HG03066 (cell line): ENCODE data around the gene MED17.
"Not testable (repeated sequence)": the region's sequence is repeated elsewhere in the genome, so short reads cannot be mapped to it uniquely, and the experiment has no call there.

Experiments
- ATAC-seq: cut with Tn5 transposase; IDR thresholded peaks from one replicate; pipeline ENCODE4 v1.9.1; 2021; ENCODE audit warnings: low read depth; ENCODE audit not compliant: unreplicated experiment

The MED17 gene

GRCh38 chr11:93757301-93757700 is 26.8 kb upstream of the MED17 start:
- no peak for ATAC-seq

- ATAC-seq: no peak
These were observed 25.9 kb upstream of the MED17 start for GRCh38 chr11:93757924-93758865.

- ATAC-seq: not testable (repeated sequence)
These were observed 25.0 kb upstream of the MED17 start for GRCh38 chr11:93759123-93759522.

GRCh38 chr11:93761910-93762309 is 22.2 kb upstream of the MED17 start:
- ATAC-seq: no peak

- no peak for ATAC-seq
These were observed 18.5 kb upstream of the MED17 start for GRCh38 chr11:93765551-93765950.

- ATAC-seq: no peak
These were observed 17.6 kb upstream of the MED17 start for GRCh38 chr11:93766504-93766903.

GRCh38 chr11:93767018-93767417 is 17.1 kb upstream of the MED17 start:
- no peak for ATAC-seq

GRCh38 chr11:93770160-93770559 is 13.9 kb upstream of the MED17 start:
- no peak for ATAC-seq

- no peak for ATAC-seq
These were observed 12.0 kb upstream of the MED17 start for GRCh38 chr11:93772123-93772522.

- no peak for ATAC-seq
These were observed 11.0 kb upstream of the MED17 start for GRCh38 chr11:93773045-93773477.

GRCh38 chr11:93773601-93774200 is 10.4 kb upstream of the MED17 start:
- ATAC-seq: no peak

GRCh38 chr11:93774560-93774959 is 9.5 kb upstream of the MED17 start:
- ATAC-seq: not testable (repeated sequence)

GRCh38 chr11:93775289-93775688 is 8.8 kb upstream of the MED17 start:
- no peak for ATAC-seq

- ATAC-seq: no peak
These were observed 720 bp upstream of the MED17 start for GRCh38 chr11:93783362-93783761.

- ATAC-seq: peak; percentile 49
These were observed 327 bp upstream of the MED17 start for GRCh38 chr11:93783765-93784144.

GRCh38 chr11:93784935-93785360 is 866 bp downstream of the MED17 start:
- ATAC-seq: peak; percentile 18

GRCh38 chr11:93791493-93791892 is 7.4 kb downstream of the MED17 start:
- no peak for ATAC-seq

GRCh38 chr11:93796441-93797231 is 12.6 kb downstream of the MED17 start:
- ATAC-seq: no peak

- ATAC-seq: no peak
These were observed 17.3 kb downstream of the MED17 start for GRCh38 chr11:93801366-93801765.

GRCh38 chr11:93804879-93805278 is 20.8 kb downstream of the MED17 start:
- no peak for ATAC-seq

- no peak for ATAC-seq
These were observed 23.9 kb downstream of the MED17 start for GRCh38 chr11:93807980-93808379.
